Measurements from ENCODE around the gene STOML1. TPM values are rescaled to one million over a fixed set of nuclear protein-coding genes. Genes with fewer than 3 reads are reported as not detected.

The STOML1 gene
- total RNA-seq, 1 experiment from 2014 or later: 10.1 TPM

DNA sequence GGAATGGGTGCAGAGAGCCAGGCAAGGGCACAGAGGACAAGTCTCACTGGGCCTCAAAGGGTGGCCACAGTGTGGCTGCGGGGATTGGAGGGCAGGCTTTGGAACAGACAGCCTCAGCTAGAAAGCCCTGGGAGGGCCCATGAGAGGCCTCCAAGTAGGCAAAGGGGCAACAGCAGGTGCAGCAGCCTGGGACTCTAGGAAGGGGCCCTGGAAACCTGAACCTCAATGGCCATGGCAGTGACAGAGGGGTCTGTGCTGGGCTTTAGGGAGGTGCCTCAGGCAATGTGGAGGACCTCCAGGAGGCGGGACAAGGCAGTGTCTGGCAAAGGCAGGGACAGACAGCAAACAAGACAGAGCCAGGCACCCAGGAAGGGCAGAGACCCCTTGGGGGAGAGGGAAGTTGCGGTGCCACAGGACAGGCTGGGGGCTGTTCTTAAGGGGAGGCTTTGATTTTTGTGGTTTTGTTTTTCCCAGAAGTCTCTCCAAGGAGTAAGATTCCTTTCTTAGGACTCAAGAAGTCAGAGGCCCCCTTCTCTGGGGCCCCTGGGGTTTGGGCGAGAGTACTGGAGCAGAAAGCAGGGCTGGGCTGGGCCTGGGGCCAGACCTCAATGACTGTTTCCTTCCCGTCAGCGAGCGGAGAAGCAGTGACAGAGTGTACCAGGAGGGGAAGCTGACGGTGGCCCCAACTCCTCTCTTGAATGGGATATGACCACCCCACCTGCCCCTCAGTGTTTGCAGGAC, 9.7 kb downstream of the STOML1 start:
- H3K4me3 ChIP-seq (ENCODE audit: low read length): no peak overlapping the region
- no TSS peak for BruUV-seq (replicated peaks)

DNA sequence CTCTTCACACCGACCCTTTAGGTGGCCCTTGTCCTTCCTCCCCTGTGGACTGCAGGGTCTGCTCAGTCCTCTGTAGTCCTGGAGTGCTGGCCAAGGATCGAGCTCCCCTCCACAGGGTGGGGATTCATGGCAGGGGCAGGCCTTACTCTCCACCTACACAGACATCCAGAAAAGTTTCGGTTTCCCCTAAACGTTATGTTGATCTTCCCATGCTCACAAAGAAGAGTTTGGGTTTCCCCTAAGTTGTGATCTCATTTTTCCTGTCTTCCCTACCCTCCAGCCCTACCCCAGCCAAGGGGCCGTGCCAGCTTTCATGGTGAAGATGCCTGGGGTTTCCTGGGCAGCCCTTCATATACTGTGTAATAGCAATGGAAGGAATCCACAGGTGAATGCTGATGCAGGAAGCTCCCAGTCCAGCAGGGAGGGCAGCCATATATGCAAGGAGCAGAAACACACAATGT, 10.3 kb downstream of the STOML1 start:
- Histone ChIP-seq H2AFZ (ENCODE audit: low read length) (0 out of 2 replicates have a peak overlapping the region, but pooled peaks have one; percentile 19), H3K9ac (ENCODE audit: low read length) (peak overlapping the region; percentile 38; the same call in 1 of the 2 replicates), H3K4me3 (ENCODE audit: low read length) (no peak overlapping the region), H3K9me2 (replicated peaks; ENCODE audit: low read length) (no peaks in the 10 kb centered on the region), H3K4me2 (ENCODE audit: low read length) (peak overlapping the region; percentile 73), H3K79me2 (ENCODE audit: low read length) (no peaks in the 10 kb centered on the region), H3K36me3 (ENCODE audit: low read depth, low read length) (no peaks in the 10 kb centered on the region), H3F3A (ENCODE audit: low read length, unreplicated experiment) (no peaks in the 10 kb centered on the region), H3K9me3 (ENCODE audit: low read length) (no peaks in the 10 kb centered on the region), H4K20me1 (ENCODE audit: low read length) (no peaks in the 10 kb centered on the region), H3K4me1 (ENCODE audit: insufficient read depth, low read length) (peaks cover 29% of the 10 kb centered on the region), H3K27me3 (ENCODE audit: low read length) (no peaks in the 10 kb centered on the region), H3K27ac (ENCODE audit: low read length) (peak overlapping the region; percentile 86)
- BruUV-seq (replicated peaks): no TSS peak
- CTCF ChIA-PET: no interaction called here
- no peak for DNase-seq
- intact Hi-C loops (cut with micrococcal nuclease): no loop called here
- TF ChIP-seq EZH2 (IDR thresholded peaks at IDR 0.05; ENCODE audit: low read length, unreplicated experiment): no peak
- no peak for TF ChIP-seq EZH2phosphoT487 (IDR thresholded peaks at IDR 0.05; ENCODE audit: borderline replicate concordance, low read length)
- TF ChIP-seq, protein P1, sequence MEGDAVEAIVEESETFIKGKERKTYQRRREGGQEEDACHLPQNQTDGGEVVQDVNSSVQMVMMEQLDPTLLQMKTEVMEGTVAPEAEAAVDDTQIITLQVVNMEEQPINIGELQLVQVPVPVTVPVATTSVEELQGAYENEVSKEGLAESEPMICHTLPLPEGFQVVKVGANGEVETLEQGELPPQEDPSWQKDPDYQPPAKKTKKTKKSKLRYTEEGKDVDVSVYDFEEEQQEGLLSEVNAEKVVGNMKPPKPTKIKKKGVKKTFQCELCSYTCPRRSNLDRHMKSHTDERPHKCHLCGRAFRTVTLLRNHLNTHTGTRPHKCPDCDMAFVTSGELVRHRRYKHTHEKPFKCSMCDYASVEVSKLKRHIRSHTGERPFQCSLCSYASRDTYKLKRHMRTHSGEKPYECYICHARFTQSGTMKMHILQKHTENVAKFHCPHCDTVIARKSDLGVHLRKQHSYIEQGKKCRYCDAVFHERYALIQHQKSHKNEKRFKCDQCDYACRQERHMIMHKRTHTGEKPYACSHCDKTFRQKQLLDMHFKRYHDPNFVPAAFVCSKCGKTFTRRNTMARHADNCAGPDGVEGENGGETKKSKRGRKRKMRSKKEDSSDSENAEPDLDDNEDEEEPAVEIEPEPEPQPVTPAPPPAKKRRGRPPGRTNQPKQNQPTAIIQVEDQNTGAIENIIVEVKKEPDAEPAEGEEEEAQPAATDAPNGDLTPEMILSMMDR (conservative IDR thresholded peaks at IDR 0.05; ENCODE audit: low read depth, low read length): no peak
- POLR2A ChIA-PET (ENCODE audit: unreplicated experiment): no interaction called here
- ATAC-seq: no peak

More for the DNA sequence above, 9.7 kb downstream of the STOML1 start:
- H3K27me3 ChIP-seq (ENCODE audit: low read length): no peaks in the 10 kb centered on the region
- intact Hi-C loops (cut with micrococcal nuclease): no loop called here
- ATAC-seq (peak; percentile 82), DNase-seq (peak; percentile 82)
- H3K4me1 ChIP-seq (ENCODE audit: insufficient read depth, low read length): peaks cover 32% of the 10 kb centered on the region
- H4K20me1 ChIP-seq (ENCODE audit: low read length): no peaks in the 10 kb centered on the region
- H2AFZ ChIP-seq (ENCODE audit: low read length): peak overlapping the region; percentile 19; the same call in 1 of the 2 replicates
- TF ChIP-seq EZH2 (IDR thresholded peaks at IDR 0.05; ENCODE audit: low read length, unreplicated experiment) (no peak), EZH2phosphoT487 (IDR thresholded peaks at IDR 0.05; ENCODE audit: borderline replicate concordance, low read length) (no peak)
- TF ChIP-seq, protein P1 (conservative IDR thresholded peaks at IDR 0.05; ENCODE audit: low read depth, low read length): no peak
- no peaks in the 10 kb centered on the region for H3K9me3 ChIP-seq (ENCODE audit: low read length)
- peak overlapping the region; percentile 73 for H3K4me2 ChIP-seq (ENCODE audit: low read length)
- no peaks in the 10 kb centered on the region for H3K9me2 ChIP-seq (replicated peaks; ENCODE audit: low read length)
- H3K9ac ChIP-seq (ENCODE audit: low read length): peak overlapping the region; percentile 38
- no peaks in the 10 kb centered on the region for H3K79me2 ChIP-seq (ENCODE audit: low read length)
- no peaks in the 10 kb centered on the region for H3F3A ChIP-seq (ENCODE audit: low read length, unreplicated experiment)
- ChIA-PET CTCF (interaction anchor here (0.6 to 1.3 kb wide), 4 partner anchors 9 to 439 kb away, joined by 3 to 22 read pairs (median 4); no protein-coding TSS in a partner anchor), POLR2A (ENCODE audit: unreplicated experiment) (interaction anchor here (0.5 to 0.6 kb wide), 2 partner anchors 378 to 1473 kb away, joined by 4 to 6 read pairs; no protein-coding TSS in a partner anchor)
- peak overlapping the region; percentile 86 for H3K27ac ChIP-seq (ENCODE audit: low read length)
- no peaks in the 10 kb centered on the region for H3K36me3 ChIP-seq (ENCODE audit: low read depth, low read length)

DNA sequence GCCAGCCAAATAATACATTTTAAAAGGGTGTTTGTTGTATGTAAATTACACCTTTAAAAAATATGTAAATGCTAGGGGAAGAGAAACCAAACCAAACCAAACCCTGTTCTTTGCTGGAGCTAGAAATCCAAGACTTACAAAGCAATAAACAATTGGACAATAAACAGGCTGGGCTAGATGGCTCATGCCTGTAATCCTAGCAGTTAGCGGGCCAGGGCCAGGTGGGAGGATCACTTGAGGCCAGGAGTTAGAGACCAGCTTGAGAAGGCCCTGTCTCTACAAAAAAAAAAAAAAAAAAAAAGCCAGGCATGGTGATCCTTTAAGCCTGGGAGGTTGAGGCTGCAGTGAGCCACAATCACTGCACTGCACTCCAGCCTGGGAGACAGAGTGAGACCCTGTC, 12.5 kb downstream of the STOML1 start:
- H2AFZ ChIP-seq (ENCODE audit: low read length): no peak overlapping the region
- TF ChIP-seq, protein P1 (conservative IDR thresholded peaks at IDR 0.05; ENCODE audit: low read depth, low read length): no peak
- TF ChIP-seq EZH2 (IDR thresholded peaks at IDR 0.05; ENCODE audit: low read length, unreplicated experiment): no peak
- no peak for TF ChIP-seq EZH2phosphoT487 (IDR thresholded peaks at IDR 0.05; ENCODE audit: borderline replicate concordance, low read length)
- no peaks in the 10 kb centered on the region for H3F3A ChIP-seq (ENCODE audit: low read length, unreplicated experiment)
- H3K27me3 ChIP-seq (ENCODE audit: low read length): no peaks in the 10 kb centered on the region
- H3K4me1 ChIP-seq (ENCODE audit: insufficient read depth, low read length): peaks cover 26% of the 10 kb centered on the region
- H3K79me2 ChIP-seq (ENCODE audit: low read length): no peaks in the 10 kb centered on the region
- H3K36me3 ChIP-seq (ENCODE audit: low read depth, low read length): no peaks in the 10 kb centered on the region
- no peaks in the 10 kb centered on the region for H3K9me2 ChIP-seq (replicated peaks; ENCODE audit: low read length)
- no peak for DNase-seq
- ChIA-PET POLR2A (ENCODE audit: unreplicated experiment) (no interaction called here), CTCF (no interaction called here)
- BruUV-seq (replicated peaks): no TSS peak
- no peak overlapping the region for H3K9ac ChIP-seq (ENCODE audit: low read length)
- no peaks in the 10 kb centered on the region for H4K20me1 ChIP-seq (ENCODE audit: low read length)
- no peak for ATAC-seq
- no peak overlapping the region for H3K4me3 ChIP-seq (ENCODE audit: low read length)
- intact Hi-C loops (cut with micrococcal nuclease): loop anchor here (10.0 kb wide), 1 partner anchor 325 kb away; no protein-coding TSS in a partner anchor
- no peak overlapping the region for H3K27ac ChIP-seq (ENCODE audit: low read length)
- H3K4me2 ChIP-seq (ENCODE audit: low read length): no peak overlapping the region
- H3K9me3 ChIP-seq (ENCODE audit: low read length): no peaks in the 10 kb centered on the region

Measured in PC-3 (cell line).